Gastrocnemius medialis (tissue), 4 donors: ENCODE measurements around the gene ADAP1.

Experiments
- CTCF ChIP-seq, 5 experiments: fragments of 450-650 bp in 3 of 5; fragments of 200-600 bp in 2 of 5; sonication (generic) in 2 of 5; IDR thresholded peaks in 4 of 5; conservative IDR thresholded peaks in 1 of 5; 1 replicate in 4 of 5; 2 replicates in 1 of 5; pipeline ENCODE4 v1.5.1; 2016 to 2019; ENCODE audit warnings: antibody characterized with exemption in 5 of 5, mild to moderate bottlenecking in 3 of 5, moderate library complexity in 3 of 5
- POLR2A ChIP-seq, 2 donors: fragments of 450-650 bp; IDR thresholded peaks; one replicate each; pipeline ENCODE4 v1.6.1; 2017; ENCODE audit warnings: antibody characterized with exemption in 2 of 2, mild to moderate bottlenecking in 2 of 2, moderate library complexity in 2 of 2

GRCh38 chr7:984361-985126 lies 30.1 kb upstream of the ADAP1 start:
- TF ChIP-seq POLR2A (IDR thresholded peaks at IDR 0.05) (no peak), CTCF (IDR thresholded peaks at IDR 0.05 in 4 of 5, conservative IDR thresholded peaks at IDR 0.05 in 1 of 5) (no peak)
